ENCODE measurements around the gene PAF1.

DNA sequence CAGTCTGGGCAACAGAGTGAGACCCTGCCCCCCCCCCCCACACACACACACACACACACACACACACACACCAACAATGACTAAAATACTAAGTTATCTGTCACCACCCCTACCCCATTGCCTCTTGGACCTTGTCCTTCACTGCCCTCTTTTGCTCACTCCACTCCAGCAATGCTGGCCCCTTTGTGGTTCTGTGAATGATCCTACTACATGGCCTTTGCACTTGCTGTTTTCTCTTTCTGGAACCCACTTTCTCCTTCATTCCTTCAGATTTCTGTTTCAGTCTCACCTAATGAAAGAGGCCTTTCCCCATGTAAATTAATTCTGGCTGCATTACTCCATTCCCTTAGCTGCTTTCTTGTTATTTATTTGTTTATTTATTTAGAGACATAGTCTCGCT, 51.2 kb downstream of the PAF1 start:
- TF ChIP-seq, protein P1, sequence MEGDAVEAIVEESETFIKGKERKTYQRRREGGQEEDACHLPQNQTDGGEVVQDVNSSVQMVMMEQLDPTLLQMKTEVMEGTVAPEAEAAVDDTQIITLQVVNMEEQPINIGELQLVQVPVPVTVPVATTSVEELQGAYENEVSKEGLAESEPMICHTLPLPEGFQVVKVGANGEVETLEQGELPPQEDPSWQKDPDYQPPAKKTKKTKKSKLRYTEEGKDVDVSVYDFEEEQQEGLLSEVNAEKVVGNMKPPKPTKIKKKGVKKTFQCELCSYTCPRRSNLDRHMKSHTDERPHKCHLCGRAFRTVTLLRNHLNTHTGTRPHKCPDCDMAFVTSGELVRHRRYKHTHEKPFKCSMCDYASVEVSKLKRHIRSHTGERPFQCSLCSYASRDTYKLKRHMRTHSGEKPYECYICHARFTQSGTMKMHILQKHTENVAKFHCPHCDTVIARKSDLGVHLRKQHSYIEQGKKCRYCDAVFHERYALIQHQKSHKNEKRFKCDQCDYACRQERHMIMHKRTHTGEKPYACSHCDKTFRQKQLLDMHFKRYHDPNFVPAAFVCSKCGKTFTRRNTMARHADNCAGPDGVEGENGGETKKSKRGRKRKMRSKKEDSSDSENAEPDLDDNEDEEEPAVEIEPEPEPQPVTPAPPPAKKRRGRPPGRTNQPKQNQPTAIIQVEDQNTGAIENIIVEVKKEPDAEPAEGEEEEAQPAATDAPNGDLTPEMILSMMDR (IDR thresholded peaks at IDR 0.05) = no peak
- TF ChIP-seq POLR2A (IDR thresholded peaks at IDR 0.05) = no peak

Measured in uterus (tissue), 2 donors.